ENCODE measurements around the gene LSP1.

The LSP1 gene

DNA sequence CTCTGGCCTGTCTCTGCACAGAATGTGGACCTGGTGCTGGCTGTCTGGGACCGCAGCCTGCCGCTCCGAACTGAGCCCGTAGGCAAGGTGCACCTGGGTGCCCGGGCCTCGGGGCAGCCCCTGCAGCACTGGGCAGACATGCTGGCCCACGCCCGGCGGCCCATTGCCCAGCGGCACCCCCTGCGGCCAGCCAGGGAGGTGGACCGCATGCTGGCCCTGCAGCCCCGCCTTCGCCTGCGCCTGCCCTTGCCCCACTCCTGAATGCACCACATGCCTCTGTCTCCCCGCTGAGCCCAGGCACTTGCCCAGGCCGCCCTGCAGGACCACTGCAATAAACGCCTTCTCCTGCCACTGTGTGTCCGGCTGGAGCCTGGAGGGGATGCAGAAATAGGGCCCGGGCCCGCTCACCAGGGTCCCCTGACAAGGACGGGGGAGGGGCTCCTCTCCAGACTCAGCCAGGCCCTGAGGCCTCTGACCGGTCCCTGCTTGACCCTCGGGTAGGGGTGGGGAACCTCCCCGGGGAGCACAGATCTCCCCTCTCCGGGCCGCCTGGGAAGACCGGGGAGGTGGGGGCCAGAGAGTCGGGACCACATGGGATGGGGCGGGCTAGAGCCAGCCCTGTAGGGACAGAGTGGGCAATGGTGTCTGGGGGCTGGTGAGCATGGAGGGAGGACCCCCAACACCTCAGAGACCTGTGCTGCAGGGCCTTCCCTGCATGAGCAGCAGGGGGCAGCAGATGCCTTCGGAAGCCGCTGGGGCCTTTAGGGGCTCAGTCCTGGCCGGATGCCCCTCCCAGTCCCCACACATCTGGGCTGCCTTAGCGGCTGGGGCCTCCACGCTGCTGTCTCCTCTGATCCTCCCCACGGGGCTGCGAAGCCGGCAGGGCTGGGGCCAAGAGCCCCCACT, 15.5 kb upstream of the LSP1 start:
- DNase-seq (ENCODE audit: low read depth), result no peak

GRCh38 chr11:1838077-1838425, 14.8 kb upstream of the LSP1 start:
- no peak for DNase-seq (ENCODE audit: low read depth)

DNA sequence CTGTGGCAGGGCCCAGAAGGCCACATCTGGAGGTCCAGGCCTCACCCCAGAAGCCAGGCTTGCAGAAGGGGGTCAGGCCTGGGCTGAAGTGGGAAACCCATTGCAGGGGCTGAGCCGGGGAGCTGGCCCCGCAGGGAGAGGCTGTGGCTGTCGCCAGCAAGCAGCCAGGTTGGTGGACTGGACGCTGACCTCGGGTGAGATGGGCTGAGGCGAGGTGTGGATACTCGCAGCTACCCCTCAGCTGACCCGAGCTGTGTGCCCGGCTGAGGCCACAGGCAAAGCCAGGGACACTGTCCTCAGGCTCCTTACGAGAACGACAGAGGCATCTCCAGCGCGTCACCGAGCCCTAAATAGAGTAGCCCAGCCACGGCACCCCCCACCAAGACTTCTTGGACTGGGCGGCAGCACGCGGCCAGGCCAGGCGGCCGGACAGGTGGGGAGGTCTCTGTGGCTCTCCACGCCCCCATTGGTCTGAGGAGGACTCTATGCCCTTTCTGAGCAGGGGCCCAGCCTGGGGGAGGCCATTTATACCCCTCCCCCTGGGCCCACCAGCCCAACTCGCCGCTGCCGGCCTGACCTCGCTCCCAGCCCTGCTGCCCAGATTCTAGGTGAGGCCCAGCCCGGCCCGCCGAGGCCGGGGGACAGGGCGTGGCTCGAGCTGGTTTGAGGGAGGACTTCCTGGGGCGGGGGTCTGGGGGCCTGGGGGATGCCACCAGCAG, 14.3 kb upstream of the LSP1 start, which contains the start of gene TNNI2:
Gene TNNI2, plus strand, starts transcription at position 556 of the 719 bp plus-strand sequence. CDS start 716 bp downstream, outside the sequence.
- DNase-seq (ENCODE audit: low read depth), result no peak

GRCh38 chr11:1839204-1839923, 13.5 kb upstream of the LSP1 start:
- DNase-seq (ENCODE audit: low read depth), result no peak

GRCh38 chr11:1839924-1840779, 12.7 kb upstream of the LSP1 start:
- DNase-seq (ENCODE audit: low read depth), result no peak

DNA sequence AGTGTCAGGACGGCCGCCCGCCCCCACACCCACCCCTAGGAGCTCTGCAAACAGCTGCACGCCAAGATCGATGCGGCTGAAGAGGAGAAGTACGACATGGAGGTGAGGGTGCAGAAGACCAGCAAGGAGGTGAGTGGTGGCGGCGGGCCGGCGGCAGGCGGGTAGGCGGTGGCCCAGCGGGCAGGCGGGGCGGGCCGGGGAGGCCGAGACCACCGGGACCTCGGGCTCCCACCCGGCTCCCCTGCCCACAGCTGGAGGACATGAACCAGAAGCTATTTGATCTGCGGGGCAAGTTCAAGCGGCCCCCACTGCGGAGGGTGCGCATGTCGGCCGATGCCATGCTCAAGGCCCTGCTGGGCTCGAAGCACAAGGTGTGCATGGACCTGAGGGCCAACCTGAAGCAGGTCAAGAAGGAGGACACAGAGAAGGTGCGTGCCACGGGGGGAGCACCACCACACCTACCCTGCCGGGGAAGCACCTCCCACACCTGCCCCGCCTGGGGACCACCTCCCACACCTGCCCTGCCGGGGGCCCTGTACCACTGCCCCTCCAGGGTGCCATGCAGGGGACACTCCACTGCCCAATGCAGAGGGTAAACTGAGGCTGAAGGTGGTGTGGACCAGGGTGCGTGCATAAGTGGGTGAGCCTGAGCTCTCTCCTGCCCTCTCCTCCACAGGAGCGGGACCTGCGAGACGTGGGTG, 12.0 kb upstream of the LSP1 start:
- no peak for DNase-seq (ENCODE audit: low read depth)

GRCh38 chr11:1841511-1842148, 11.3 kb upstream of the LSP1 start:
- no peak for DNase-seq (ENCODE audit: low read depth)

DNA sequence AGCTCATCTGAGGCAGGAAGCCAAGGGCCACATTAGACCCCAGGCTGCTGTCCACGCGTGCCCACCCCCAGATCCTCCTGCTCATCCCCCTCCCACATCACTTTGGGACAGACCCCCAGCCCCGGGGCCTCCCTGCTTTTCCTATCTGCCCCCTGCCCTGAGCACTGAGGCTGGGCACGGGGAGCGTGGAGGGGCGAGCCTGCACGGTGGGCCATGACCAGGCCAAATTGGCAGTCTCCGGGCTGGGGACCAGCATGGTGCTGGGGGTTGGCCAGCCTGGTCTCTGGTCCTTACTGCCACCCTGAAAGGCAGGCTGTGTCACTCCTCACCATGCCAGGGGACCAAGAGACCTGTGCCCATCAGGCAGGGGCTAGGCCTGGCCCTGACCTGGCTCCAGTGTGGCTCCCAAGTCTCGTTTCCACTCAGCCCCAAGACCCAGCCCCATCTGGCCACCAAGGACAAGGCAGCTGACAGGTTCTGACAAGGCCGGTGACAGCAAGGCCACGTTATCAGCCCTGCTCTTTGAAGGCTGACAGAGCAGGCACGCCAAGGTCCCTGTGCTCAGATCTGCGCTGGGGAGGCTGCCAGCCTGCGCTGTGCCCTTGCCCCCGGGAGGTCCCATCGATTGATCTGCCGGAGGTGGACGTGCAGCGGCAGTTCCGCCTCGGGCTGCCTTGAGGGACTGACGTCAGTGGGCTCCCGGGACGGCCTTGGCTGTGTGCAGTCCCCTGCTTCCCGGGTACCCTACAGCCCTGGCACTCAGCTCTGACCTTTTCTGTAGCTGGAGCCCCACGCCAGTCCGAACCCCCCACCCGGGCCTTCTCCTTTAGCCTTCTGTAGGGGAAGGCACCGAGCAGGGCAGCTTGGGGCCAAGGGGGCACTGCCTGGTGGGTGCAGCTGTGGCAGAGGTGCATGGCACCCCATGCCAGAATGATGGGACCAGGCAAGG, 10.5 kb upstream of the LSP1 start:
- DNase-seq (ENCODE audit: low read depth), result no peak

DNA sequence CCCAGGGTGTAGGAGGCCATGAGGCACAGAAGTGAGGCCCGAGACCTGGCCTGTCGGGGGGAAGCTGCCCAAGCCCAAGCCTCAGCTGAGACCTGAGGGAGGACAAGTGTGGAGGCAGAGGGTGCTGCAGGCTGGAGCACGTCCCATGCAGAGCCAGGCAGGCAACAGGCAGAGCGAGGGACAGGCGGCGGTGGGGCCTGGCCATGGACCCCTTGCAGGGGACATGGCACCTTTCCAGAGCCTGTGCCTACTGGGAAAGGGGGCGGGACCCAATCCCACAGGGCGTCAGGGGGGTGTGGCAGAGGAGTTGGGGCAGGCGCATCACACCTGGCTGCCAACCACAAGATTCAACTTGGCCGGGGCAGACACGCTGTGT, 9.8 kb upstream of the LSP1 start:
- DNase-seq (ENCODE audit: low read depth), result no peak

GRCh38 chr11:1843796-1844195, 9.1 kb upstream of the LSP1 start:
- no peak for DNase-seq (ENCODE audit: low read depth)

- DNase-seq (ENCODE audit: low read depth), result peak; percentile 62
Measured at GRCh38 chr11:1844221-1845094, 8.4 kb upstream of the LSP1 start.

GRCh38 chr11:1845095-1845429, 7.8 kb upstream of the LSP1 start:
- no peak for DNase-seq (ENCODE audit: low read depth)

GRCh38 chr11:1845561-1846452, 7.1 kb upstream of the LSP1 start:
- no peak for DNase-seq (ENCODE audit: low read depth)

DNA sequence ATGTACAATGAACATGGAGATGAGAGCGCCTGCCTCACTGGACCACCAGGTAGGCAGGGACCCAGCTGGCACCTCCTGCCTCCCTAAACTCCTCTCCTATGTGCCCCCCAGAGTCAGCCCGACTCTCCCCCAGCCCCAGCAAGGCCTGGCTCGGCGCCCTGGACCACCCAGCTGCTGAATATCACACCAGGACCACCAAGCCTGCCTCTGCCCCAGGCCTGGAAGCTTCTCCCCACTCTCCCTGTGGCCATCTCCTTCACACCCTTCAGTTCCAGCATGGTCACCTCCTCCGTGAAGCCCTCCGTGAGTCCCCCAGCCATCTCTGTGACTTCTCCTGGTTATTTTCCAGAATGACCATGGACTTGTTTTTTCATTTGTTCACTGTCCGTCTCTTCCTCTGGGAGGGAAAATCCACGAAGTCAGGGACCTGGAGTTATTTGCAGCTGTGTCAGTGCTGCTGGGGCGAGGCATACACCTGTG, 6.4 kb upstream of the LSP1 start:
- DNase-seq (ENCODE audit: low read depth), result no peak

DNA sequence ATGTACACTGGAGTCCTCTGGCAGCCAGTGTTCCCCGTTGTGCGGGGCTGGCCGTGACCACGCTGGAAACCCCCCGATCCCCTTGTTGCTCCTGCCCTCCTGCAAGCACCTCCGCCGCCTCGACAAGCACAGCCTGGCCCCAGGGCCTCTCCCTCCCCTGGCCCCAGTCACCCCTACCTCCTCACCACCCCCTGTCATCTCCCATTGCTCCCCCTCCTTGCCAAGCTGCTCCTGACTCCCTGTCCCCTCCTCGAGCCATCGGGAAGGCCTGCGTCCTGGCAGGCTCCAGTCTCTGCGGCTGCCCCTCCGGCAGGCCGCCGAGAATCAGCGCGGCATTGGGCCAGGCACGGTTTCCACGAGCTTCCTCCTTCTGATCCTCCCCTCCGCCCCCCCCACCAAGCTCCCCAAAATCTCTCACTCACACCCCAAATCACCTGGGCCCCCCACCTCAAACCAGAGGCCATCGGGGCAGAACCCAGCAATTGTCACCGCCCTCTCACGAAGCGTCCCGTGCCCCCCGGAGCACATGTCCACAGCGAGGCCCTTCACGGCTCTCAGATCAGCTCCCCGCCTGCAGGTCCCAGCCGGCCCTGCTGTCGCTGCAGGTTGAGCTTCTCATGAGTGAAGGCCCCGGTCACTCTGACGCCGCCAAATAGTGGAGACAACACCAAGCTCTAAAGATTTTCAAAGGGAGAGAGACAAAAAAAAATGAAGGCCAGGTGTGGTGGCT, 5.7 kb upstream of the LSP1 start:
- no peak for DNase-seq (ENCODE audit: low read depth)

DNA sequence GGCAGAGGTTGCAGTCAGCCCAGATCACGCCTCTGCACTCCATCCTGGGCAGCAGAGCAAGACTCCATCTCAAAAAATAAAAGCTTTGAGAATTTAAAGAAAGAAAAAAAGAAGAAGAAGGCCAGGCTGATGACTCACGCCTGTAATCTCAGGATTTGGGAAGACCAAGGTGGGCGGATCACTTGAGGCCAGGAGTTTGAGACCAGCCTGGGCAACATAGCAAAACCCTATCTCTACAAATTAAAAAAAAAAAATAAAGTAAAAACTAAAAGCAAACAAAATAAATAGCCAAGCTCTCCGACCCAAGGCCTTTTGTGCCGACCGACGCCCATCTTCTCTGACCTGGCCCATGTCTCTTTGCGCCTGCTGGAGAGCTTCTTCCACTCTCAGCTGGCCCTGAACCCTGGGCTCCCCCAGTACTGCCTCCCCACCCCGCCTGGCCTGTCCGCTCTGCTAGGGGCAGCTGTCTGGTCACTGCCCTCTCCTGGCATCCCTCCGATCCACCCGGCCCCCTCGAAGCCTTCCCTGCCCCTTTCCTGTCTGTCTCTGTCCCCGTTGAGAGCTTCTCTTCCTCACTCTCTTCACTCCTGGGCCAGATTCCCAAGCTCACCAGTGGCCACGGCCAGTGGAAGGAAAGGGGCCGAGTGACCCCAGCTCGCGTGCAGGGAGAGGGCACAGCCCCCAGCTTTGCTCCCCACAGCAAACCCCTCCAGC, 4.8 kb upstream of the LSP1 start:
- no peak for DNase-seq (ENCODE audit: low read depth)
